ENCODE data around the gene TLX2. TPM values are rescaled to one million over a fixed set of nuclear protein-coding genes. Genes with fewer than 3 reads are reported as not detected.

Gene TLX2
- total and polyA plus RNA-seq, 2 experiments from 2014 or later: 0.16 to 0.21 TPM

- peaks cover 10% of the 10 kb centered on the region for H3K27me3 Mint-ChIP-seq (ENCODE audit: insufficient read depth, low read depth, poor library complexity)
These were observed 26.0 kb downstream of the TLX2 start for GRCh38 chr2:74540291-74540690.

More at GRCh38 chr2:74540291-74540690, 26.0 kb downstream of the TLX2 start:
- H3K9me3 Mint-ChIP-seq: no peaks in the 10 kb centered on the region
- H3K36me3 Mint-ChIP-seq (ENCODE audit: low read depth): no peaks in the 10 kb centered on the region
- no peaks in the 10 kb centered on the region for H3K4me1 ChIP-seq (ENCODE audit: insufficient read depth)
- no peak overlapping the region for H3K27ac ChIP-seq (ENCODE audit: low read depth)
- no peaks in the 10 kb centered on the region; the same call in none of the 3 replicates for H3K4me1 Mint-ChIP-seq
- no peak overlapping the region for H3K27ac Mint-ChIP-seq
- H3K4me3 ChIP-seq: no peak overlapping the region
- no peaks in the 10 kb centered on the region for H3K79me2 ChIP-seq (replicated peaks; ENCODE audit: insufficient read depth)
- DNase-seq (ENCODE audit: low spot score) (no peak), ATAC-seq (no peak)
- no peaks in the 10 kb centered on the region for H3K9me2 ChIP-seq (ENCODE audit: insufficient read depth)
- no peaks in the 10 kb centered on the region; the same call in 1 of the 2 replicates for H4K20me1 ChIP-seq (replicated peaks; ENCODE audit: insufficient read depth)
- H3K36me3 ChIP-seq (ENCODE audit: insufficient read depth): no peaks in the 10 kb centered on the region
- no peak overlapping the region for H2AFZ ChIP-seq
- peaks cover 6% of the 10 kb centered on the region; the same call in 1 of the 2 replicates for H3K27me3 ChIP-seq (ENCODE audit: insufficient read depth)
- H3F3A ChIP-seq (replicated peaks; ENCODE audit: low read depth): no peaks in the 10 kb centered on the region
- no peak overlapping the region for H3K4me3 Mint-ChIP-seq
- H3K4me2 ChIP-seq: no peak overlapping the region
- TF ChIP-seq CTCF (conservative IDR thresholded peaks at IDR 0.05; ENCODE audit: low read depth in 2 of 2) (no peak), ZNF462 (CRISPR knock-in tag; IDR thresholded peaks at IDR 0.05) (no peak), JUNB (IDR thresholded peaks at IDR 0.05; ENCODE audit: unreplicated experiment) (no peak), ZNF114 (CRISPR knock-in tag; IDR thresholded peaks at IDR 0.05) (no peak), STAT1 (IDR thresholded peaks at IDR 0.05; ENCODE audit: unreplicated experiment) (no peak), EZH2 (IDR thresholded peaks at IDR 0.05; ENCODE audit: low read depth, unreplicated experiment) (no peak), POLR2AphosphoS5 (IDR thresholded peaks at IDR 0.05; ENCODE audit: low read depth) (no peak), REST (IDR thresholded peaks at IDR 0.05; ENCODE audit: unreplicated experiment) (no peak), ZNF331 (CRISPR knock-in tag; IDR thresholded peaks at IDR 0.05; ENCODE audit: low read depth) (no peak)
